OCI-LY7 (cell line): Measurements from ENCODE around the gene SDCCAG8. TPM values are rescaled to one million over a fixed set of nuclear protein-coding genes. Genes with fewer than 3 reads are reported as not detected.

Source experiments
- BruUV-seq: library from RNA; stranded (reverse); fragments of 400-500 nt; replicated peaks from 2 replicates; lab custom pipeline; 2021; lab: Mats Ljungman, UMichigan
- CTCF ChIA-PET: fragments of 300-600 bp; sonication (Branson Sonifier 250); formaldehyde crosslinking; loops from one replicate; lab custom pipeline; 2022; ENCODE audit warnings: antibody characterized with exemption; ENCODE audit not compliant: unreplicated experiment; lab: Charles Lee
- POLR2A ChIA-PET: fragments of 300-600 bp; sonication (Branson Sonifier 250); formaldehyde crosslinking; loops from one replicate; lab custom pipeline; 2022; ENCODE audit warnings: antibody characterized with exemption; lab: Charles Lee
- DNase-seq: peaks from one replicate; pipeline ENCODE4 v3.0.0-alpha.2; 2015; ENCODE audit warnings: low spot score
- H2AFZ ChIP-seq: fragments of 200-600 bp; sonication (generic), shearing (Covaris generic); 2 replicates; pipeline ENCODE4 v1.6.1; 2014; ENCODE audit warnings: mild to moderate bottlenecking, antibody characterized with exemption, low read length, moderate library complexity
- H3K27ac ChIP-seq: fragments of 200-600 bp; sonication (generic); 2 replicates; pipeline ENCODE4 v1.5.1; 2014; ENCODE audit warnings: mixed run types, low read depth, mild to moderate bottlenecking, moderate library complexity, low read length, inconsistent platforms; ENCODE audit not compliant: poor library complexity, severe bottlenecking
- H3K36me3 ChIP-seq: fragments of 200-600 bp; sonication (generic); 2 replicates; pipeline ENCODE4 v1.6.1; 2014; ENCODE audit warnings: mild to moderate bottlenecking, antibody characterized with exemption, low read length, moderate library complexity, mixed read lengths; ENCODE audit not compliant: insufficient read depth
- H3K4me1 ChIP-seq: fragments of 200-600 bp; sonication (generic); 2 replicates; pipeline ENCODE4 v1.5.1; 2014; ENCODE audit warnings: mild to moderate bottlenecking, low read length; ENCODE audit not compliant: insufficient read depth, poor library complexity, severe bottlenecking
- H3K4me2 ChIP-seq: fragments of 200-600 bp; sonication (generic); 2 replicates; pipeline ENCODE4 v1.6.1; 2014; ENCODE audit warnings: mild to moderate bottlenecking, low read length
- H3K4me3 ChIP-seq: fragments of 200-600 bp; sonication (generic); 2 replicates; pipeline ENCODE4 v1.5.1; 2014; ENCODE audit warnings: mild to moderate bottlenecking, low read depth, low read length; ENCODE audit not compliant: poor library complexity, severe bottlenecking
- H3K79me2 ChIP-seq: fragments of 200-600 bp; sonication (generic); 2 replicates; pipeline ENCODE4 v1.6.1; 2016; ENCODE audit warnings: low read depth, mild to moderate bottlenecking, low read length, moderate library complexity, mixed read lengths; ENCODE audit not compliant: insufficient read depth
- H3K9me2 ChIP-seq: fragments of 200-600 bp; sonication (generic); 2 replicates; pipeline ENCODE4 v1.6.1; 2016; ENCODE audit warnings: mild to moderate bottlenecking, low read length, mixed read lengths; ENCODE audit not compliant: insufficient read depth
- H3K9me3 ChIP-seq: fragments of 200-600 bp; sonication (generic); 2 replicates; pipeline ENCODE4 v1.6.1; 2014; ENCODE audit warnings: mild to moderate bottlenecking, mixed run types, low read length, mixed read lengths
- H4K20me1 ChIP-seq: fragments of 200-600 bp; sonication (generic); 2 replicates; pipeline ENCODE4 v1.6.1; 2014; ENCODE audit warnings: mild to moderate bottlenecking, antibody characterized with exemption, low read length, moderate library complexity, mixed read lengths; ENCODE audit not compliant: insufficient read depth
- EZH2phosphoT487 ChIP-seq: fragments of 200-600 bp; sonication (generic); IDR thresholded peaks from 2 replicates; pipeline ENCODE4 v1.6.1; 2018; ENCODE audit warnings: low read depth, borderline replicate concordance, mild to moderate bottlenecking, mixed run types, antibody characterized with exemption, low read length, moderate library complexity, mixed read lengths
- intact Hi-C: fragments of 100-400 bp; cut with micrococcal nuclease; formaldehyde crosslinking; loops from one replicate; pipeline ENCODE4 v1.10.0; 2022; ENCODE audit not compliant: unreplicated experiment
- total RNA-seq, 2 experiments: library from RNA; depleted of rRNA in 1 of 2; stranded (reverse); fragments of >200 nt in 1 of 2; shearing (Covaris generic) in 1 of 2; gene quantifications; 2 replicates each; pipeline ENCODE4 v1.2.3, GENCODE V29; 2014 to 2022
- TF ChIP-seq, protein P1 (sequence below): fragments of 200-600 bp; sonication (generic); conservative IDR thresholded peaks from 2 replicates; pipeline ENCODE4 v1.5.1; 2014; ENCODE audit warnings: mild to moderate bottlenecking, antibody characterized with exemption, low read length, moderate library complexity, mixed read lengths

The SDCCAG8 gene
- total RNA-seq, 2 experiments from 2014 or later, result 18.1 to 28.7 TPM

DNA sequence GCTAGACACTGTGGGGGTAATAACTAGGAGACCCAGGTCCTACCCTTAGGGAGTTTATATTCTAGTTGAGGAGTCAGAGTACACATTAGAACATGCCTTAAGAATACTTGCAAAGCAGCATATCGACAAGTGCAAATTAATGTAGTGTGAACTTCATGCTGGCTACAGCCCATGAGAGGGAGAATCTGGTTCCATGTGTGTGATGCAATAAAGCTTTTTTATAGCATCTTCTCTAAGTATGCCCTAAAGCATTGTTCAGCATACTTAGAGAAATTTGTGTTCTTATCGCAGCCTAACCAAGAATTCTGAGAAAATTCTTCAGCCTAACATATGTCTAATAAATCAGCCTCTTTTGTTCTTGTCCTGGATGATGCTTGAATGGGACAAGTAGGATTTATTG is 95.5 kb downstream of the SDCCAG8 start:
- H3K9me2 ChIP-seq, result no peaks in the 10 kb centered on the region
- BruUV-seq, result no TSS peak
- POLR2A ChIA-PET, result no interaction called here
- H2AFZ ChIP-seq, result no peak overlapping the region
- intact Hi-C loops, result no loop called here
- H3K36me3 ChIP-seq, result no peaks in the 10 kb centered on the region
- CTCF ChIA-PET, result no interaction called here
- H3K27ac ChIP-seq, result no peak overlapping the region
- H3K79me2 ChIP-seq, result no peaks in the 10 kb centered on the region
- H3K9me3 ChIP-seq, result no peaks in the 10 kb centered on the region
- H3K4me3 ChIP-seq, result no peak overlapping the region
- TF ChIP-seq EZH2phosphoT487, result no peak
- TF ChIP-seq, protein P1, sequence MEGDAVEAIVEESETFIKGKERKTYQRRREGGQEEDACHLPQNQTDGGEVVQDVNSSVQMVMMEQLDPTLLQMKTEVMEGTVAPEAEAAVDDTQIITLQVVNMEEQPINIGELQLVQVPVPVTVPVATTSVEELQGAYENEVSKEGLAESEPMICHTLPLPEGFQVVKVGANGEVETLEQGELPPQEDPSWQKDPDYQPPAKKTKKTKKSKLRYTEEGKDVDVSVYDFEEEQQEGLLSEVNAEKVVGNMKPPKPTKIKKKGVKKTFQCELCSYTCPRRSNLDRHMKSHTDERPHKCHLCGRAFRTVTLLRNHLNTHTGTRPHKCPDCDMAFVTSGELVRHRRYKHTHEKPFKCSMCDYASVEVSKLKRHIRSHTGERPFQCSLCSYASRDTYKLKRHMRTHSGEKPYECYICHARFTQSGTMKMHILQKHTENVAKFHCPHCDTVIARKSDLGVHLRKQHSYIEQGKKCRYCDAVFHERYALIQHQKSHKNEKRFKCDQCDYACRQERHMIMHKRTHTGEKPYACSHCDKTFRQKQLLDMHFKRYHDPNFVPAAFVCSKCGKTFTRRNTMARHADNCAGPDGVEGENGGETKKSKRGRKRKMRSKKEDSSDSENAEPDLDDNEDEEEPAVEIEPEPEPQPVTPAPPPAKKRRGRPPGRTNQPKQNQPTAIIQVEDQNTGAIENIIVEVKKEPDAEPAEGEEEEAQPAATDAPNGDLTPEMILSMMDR, result no peak
- no peaks in the 10 kb centered on the region for H3K4me1 ChIP-seq
- no peak for DNase-seq
- no peak overlapping the region for H3K4me2 ChIP-seq
- no peaks in the 10 kb centered on the region for H4K20me1 ChIP-seq

DNA sequence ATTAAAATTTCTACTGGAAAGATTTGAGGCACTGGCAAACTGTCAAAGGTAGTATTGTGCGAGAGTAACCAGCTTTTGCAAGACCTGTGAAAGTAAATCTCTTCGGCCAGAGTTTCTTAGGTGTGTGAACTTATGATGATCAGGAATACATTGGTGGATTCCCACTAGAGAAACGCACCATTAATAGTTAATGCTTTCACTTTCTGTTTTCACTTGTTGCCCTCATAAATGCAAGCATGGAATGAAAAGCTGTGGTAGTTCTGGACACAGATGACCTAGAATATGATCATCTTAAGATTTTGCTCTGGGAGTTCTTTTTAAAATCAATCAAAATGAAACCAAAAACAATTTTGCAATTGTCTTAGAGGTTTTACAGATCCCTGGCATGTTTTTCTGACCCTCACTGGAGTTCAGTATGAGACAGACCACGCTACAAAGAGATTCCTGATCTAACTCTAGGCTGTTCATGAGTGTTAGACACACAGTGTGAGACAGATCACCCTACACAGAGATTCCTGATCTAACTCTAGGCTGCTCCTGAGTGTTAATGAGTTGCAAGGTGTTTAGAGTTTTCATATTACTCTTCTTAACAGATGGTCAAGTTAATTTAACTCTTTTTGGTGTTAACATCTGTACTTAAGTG is 98.8 kb downstream of the SDCCAG8 start:
- H3K4me2 ChIP-seq, result no peak overlapping the region

DNA sequence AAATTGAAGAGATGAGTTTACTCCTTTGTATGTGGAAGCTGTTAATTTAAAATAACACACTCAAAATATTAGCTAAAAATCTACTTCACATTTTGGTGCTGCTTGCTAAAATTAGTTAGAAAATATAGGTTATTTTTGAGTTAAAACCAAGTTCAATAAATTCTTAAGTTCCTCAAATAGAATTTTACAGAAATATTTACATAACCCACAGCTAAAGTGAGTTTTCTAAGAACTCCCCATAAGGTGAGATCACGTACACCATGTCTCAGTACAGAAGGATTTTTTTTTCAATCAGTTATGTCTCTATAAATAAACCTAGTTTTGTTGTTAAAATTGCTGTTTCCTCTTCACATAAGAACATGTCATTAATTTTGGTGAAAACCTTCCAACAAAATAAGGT is 108.0 kb downstream of the SDCCAG8 start:
- no peak overlapping the region for H3K27ac ChIP-seq
- POLR2A ChIA-PET, result no interaction called here
- H3K9me2 ChIP-seq, result no peaks in the 10 kb centered on the region
- intact Hi-C loops, result no loop called here
- CTCF ChIA-PET, result no interaction called here
- H2AFZ ChIP-seq, result no peak overlapping the region
- no TSS peak for BruUV-seq
- no peaks in the 10 kb centered on the region for H3K9me3 ChIP-seq
- H3K4me1 ChIP-seq, result no peaks in the 10 kb centered on the region
- DNase-seq, result no peak
- H4K20me1 ChIP-seq, result no peaks in the 10 kb centered on the region
- H3K79me2 ChIP-seq, result no peaks in the 10 kb centered on the region
- H3K4me2 ChIP-seq, result no peak overlapping the region
- H3K4me3 ChIP-seq, result no peak overlapping the region
- no peak for TF ChIP-seq EZH2phosphoT487
- TF ChIP-seq, protein P1, result no peak
- H3K36me3 ChIP-seq, result no peaks in the 10 kb centered on the region

More for the DNA sequence above, 98.8 kb downstream of the SDCCAG8 start:
- H3K79me2 ChIP-seq, result no peaks in the 10 kb centered on the region
- CTCF ChIA-PET, result no interaction called here
- no peaks in the 10 kb centered on the region for H3K4me1 ChIP-seq
- intact Hi-C loops, result no loop called here
- DNase-seq, result no peak
- H3K36me3 ChIP-seq, result no peaks in the 10 kb centered on the region
- no peak overlapping the region for H3K4me3 ChIP-seq
- H3K27ac ChIP-seq, result no peak overlapping the region
- no peaks in the 10 kb centered on the region for H4K20me1 ChIP-seq
- no peaks in the 10 kb centered on the region for H3K9me3 ChIP-seq
- BruUV-seq, result no TSS peak
- TF ChIP-seq EZH2phosphoT487, result no peak
- TF ChIP-seq, protein P1, result no peak
- H3K9me2 ChIP-seq, result no peaks in the 10 kb centered on the region
- POLR2A ChIA-PET, result interaction anchor here (0.6 kb wide), 2 partner anchors 145 to 777 kb away, joined by 3 read pairs; no protein-coding TSS in a partner anchor
- no peak overlapping the region for H2AFZ ChIP-seq
